ENCODE data around the gene MBP. TPM values are rescaled to one million over a fixed set of nuclear protein-coding genes. Genes with fewer than 3 reads are reported as not detected.

The MBP gene
- total RNA-seq, 1 experiment from 2014 or later: 47.4 TPM

DNA sequence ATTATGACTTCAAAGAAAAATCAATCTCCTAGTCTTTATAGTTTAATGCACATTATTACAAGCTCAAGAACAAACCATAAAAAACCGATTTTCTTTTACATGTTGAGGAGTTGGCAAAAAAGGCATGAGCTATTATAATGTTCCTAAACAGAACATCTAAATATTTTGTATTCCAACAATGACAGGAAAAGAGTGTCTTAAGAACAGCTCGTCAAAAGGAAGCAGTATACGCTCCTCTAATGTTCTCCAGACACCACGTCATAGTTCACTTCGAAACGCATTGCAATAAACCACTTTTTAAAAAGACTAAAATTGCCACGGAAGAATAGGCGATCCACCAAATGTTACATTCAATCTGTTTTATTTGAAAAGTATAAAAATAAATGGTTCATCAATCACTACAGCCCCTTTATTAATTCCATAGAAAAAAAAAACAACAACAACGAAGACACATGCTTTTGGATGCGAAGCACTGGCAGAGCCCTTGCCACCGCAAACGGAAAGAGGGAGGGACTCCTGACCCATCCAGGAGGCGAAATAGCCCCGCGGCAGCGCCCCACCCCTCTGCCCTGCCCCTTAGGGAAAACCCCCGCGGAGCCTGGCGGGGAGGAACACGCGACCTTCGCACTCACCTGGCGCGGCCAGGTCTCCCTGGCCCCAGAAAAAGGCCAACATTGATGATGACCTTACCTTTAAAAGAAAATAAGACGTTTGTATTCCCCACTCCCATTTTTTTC lies 45.8 kb downstream of the MBP start:
- peaks cover 36% of the 10 kb centered on the region for H3K4me1 ChIP-seq (ENCODE audit: insufficient read depth, low read length)
- H3K9ac ChIP-seq (ENCODE audit: low read length): no peak overlapping the region
- H4K20me1 ChIP-seq (ENCODE audit: low read length): no peaks in the 10 kb centered on the region
- ChIA-PET CTCF (no interaction called here), POLR2A (ENCODE audit: unreplicated experiment) (no interaction called here)
- H3K27ac ChIP-seq (ENCODE audit: low read length): no peak overlapping the region
- no peaks in the 10 kb centered on the region for H3K36me3 ChIP-seq (ENCODE audit: low read depth, low read length)
- no peaks in the 10 kb centered on the region for H3K9me2 ChIP-seq (replicated peaks; ENCODE audit: low read length)
- H3F3A ChIP-seq (ENCODE audit: low read length, unreplicated experiment): no peaks in the 10 kb centered on the region
- H3K4me2 ChIP-seq (ENCODE audit: low read length): no peak overlapping the region
- DNase-seq (no peak), ATAC-seq (no peak)
- intact Hi-C loops (cut with micrococcal nuclease): no loop called here
- no peaks in the 10 kb centered on the region for H3K27me3 ChIP-seq (ENCODE audit: low read length)
- H3K9me3 ChIP-seq (ENCODE audit: low read length): no peaks in the 10 kb centered on the region
- peaks cover 44% of the 10 kb centered on the region for H3K79me2 ChIP-seq (ENCODE audit: low read length)
- no peak overlapping the region for H2AFZ ChIP-seq (ENCODE audit: low read length)
- no peak overlapping the region for H3K4me3 ChIP-seq (ENCODE audit: low read length)
- BruUV-seq (replicated peaks): no TSS peak
- TF ChIP-seq EZH2phosphoT487 (IDR thresholded peaks at IDR 0.05; ENCODE audit: borderline replicate concordance, low read length) (no peak), CTCF (conservative IDR thresholded peaks at IDR 0.05; ENCODE audit: low read depth, low read length) (no peak), EZH2 (IDR thresholded peaks at IDR 0.05; ENCODE audit: low read length, unreplicated experiment) (no peak)

DNA sequence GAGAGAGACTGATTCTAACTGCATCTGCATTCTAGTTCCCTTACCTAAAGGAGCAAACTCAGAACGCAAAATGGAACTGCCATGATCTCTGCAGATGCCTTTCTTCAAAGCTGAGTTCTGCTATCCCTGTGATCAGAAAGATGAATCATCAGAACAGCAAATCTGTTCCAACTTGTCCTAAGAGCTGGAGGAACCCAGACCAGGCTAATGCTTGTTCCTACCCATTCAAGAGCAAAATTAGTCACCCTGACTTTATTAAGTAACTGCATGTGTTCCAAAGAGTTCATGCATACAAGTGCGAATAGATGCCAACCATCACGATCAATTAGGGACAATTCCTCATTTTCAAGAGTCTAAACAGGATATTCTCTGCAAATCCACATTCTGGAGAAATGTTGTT lies 46.5 kb downstream of the MBP start:
- no TSS peak for BruUV-seq (replicated peaks)
- intact Hi-C loops (cut with micrococcal nuclease): no loop called here

More for the DNA sequence above, 46.5 kb downstream of the MBP start:
- no peaks in the 10 kb centered on the region for H3K27me3 ChIP-seq (ENCODE audit: low read length)
- peak; percentile 24 for DNase-seq
- H3K9me3 ChIP-seq (ENCODE audit: low read length): no peaks in the 10 kb centered on the region
- no peaks in the 10 kb centered on the region for H3K36me3 ChIP-seq (ENCODE audit: low read depth, low read length)
- H3K4me2 ChIP-seq (ENCODE audit: low read length): no peak overlapping the region
- ATAC-seq: no peak
- H3K9ac ChIP-seq (ENCODE audit: low read length): no peak overlapping the region
- H4K20me1 ChIP-seq (ENCODE audit: low read length): no peaks in the 10 kb centered on the region
- no peak overlapping the region for H2AFZ ChIP-seq (ENCODE audit: low read length)
- CTCF ChIA-PET: no interaction called here
- H3K9me2 ChIP-seq (replicated peaks; ENCODE audit: low read length): no peaks in the 10 kb centered on the region
- POLR2A ChIA-PET (ENCODE audit: unreplicated experiment): interaction anchor here (0.7 kb wide), 1 partner anchor 64 kb away, joined by 33 read pairs; no protein-coding TSS in a partner anchor
- H3K27ac ChIP-seq (ENCODE audit: low read length): no peak overlapping the region
- TF ChIP-seq EZH2 (IDR thresholded peaks at IDR 0.05; ENCODE audit: low read length, unreplicated experiment) (no peak), CTCF (conservative IDR thresholded peaks at IDR 0.05; ENCODE audit: low read depth, low read length) (no peak), EZH2phosphoT487 (IDR thresholded peaks at IDR 0.05; ENCODE audit: borderline replicate concordance, low read length) (no peak)
- no peaks in the 10 kb centered on the region for H3F3A ChIP-seq (ENCODE audit: low read length, unreplicated experiment)
- H3K4me1 ChIP-seq (ENCODE audit: insufficient read depth, low read length): peaks cover 38% of the 10 kb centered on the region
- H3K4me3 ChIP-seq (ENCODE audit: low read length): no peak overlapping the region
- peaks cover 44% of the 10 kb centered on the region for H3K79me2 ChIP-seq (ENCODE audit: low read length)

All from PC-3 (cell line).